Ovary (tissue), 9 donors: ENCODE data around the gene LIPI. TPM values are rescaled to one million over a fixed set of nuclear protein-coding genes. Genes with fewer than 3 reads are reported as not detected.
"Not testable (repeated sequence)": the region's sequence is repeated elsewhere in the genome, so short reads cannot be mapped to it uniquely, and the experiment has no call there.

Source experiments
- DNase-seq, 5 donors: peaks; one replicate each; pipeline ENCODE4 v3.0.0-alpha.2; 2019 to 2020
- H3K27ac ChIP-seq, 2 donors: fragments of 200-600 bp; one replicate each; pipeline versions ENCODE4 v1.5.1 to v1.8.0; 2019 to 2022
- H3K27me3 ChIP-seq: fragments of 200-600 bp; one replicate; pipeline ENCODE4 v1.8.0; 2022
- H3K36me3 ChIP-seq: fragments of 200-600 bp; sonication (generic); one replicate; pipeline ENCODE4 v1.5.1; 2019
- H3K4me1 ChIP-seq: one replicate; pipeline ENCODE4 v1.8.1; 2013; ENCODE audit warnings: mild to moderate bottlenecking, moderate library complexity; ENCODE audit not compliant: insufficient read depth
- H3K4me3 ChIP-seq: fragments of 200-600 bp; sonication (generic); one replicate; pipeline ENCODE4 v1.5.1; 2017
- H3K9me3 ChIP-seq, 2 donors: fragments of 200-600 bp in 1 of 2; sonication (generic) in 1 of 2; one replicate each; pipeline versions ENCODE4 v1.5.1 to v1.8.1; 2013 to 2019; ENCODE audit warnings: mild to moderate bottlenecking in 1 of 2, moderate library complexity in 1 of 2
- CTCF ChIP-seq, 3 donors: fragments of 450-650 bp in 2 of 3; fragments of 200-600 bp in 1 of 3; IDR thresholded peaks; one replicate each; pipeline versions ENCODE4 v1.5.1 to v1.8.0; 2016 to 2022; ENCODE audit warnings: antibody characterized with exemption in 3 of 3, mild to moderate bottlenecking in 1 of 3
- EP300 ChIP-seq: sonication (generic); formaldehyde crosslinking; IDR thresholded peaks from one replicate; pipeline ENCODE4 v1.6.1; 2017; ENCODE audit warnings: antibody characterized with exemption
- POLR2A ChIP-seq: fragments of 450-650 bp; IDR thresholded peaks from one replicate; pipeline ENCODE4 v1.6.1; 2017; ENCODE audit warnings: antibody characterized with exemption, mild to moderate bottlenecking, moderate library complexity
- WGBS, 3 donors: extraction: QIAGEN DNeasy Blood & Tissue Kit in 1 of 3; methylation state at CpG; one replicate each; pipeline versions ENCODE4 v1.1.5 to v1.1.7; 2013 to 2017; 5-methylcytosine and 5-hydroxymethylcytosine counted together
- intact Hi-C, 4 donors: fragments of 100-400 bp; cut with DNase I; formaldehyde crosslinking; loops; one replicate each; pipeline versions ENCODE4 v1.11.0 to v1.15.1; 2022 to 2023
- polyA plus RNA-seq, 2 donors: library from polyadenylated mRNA; stranded (reverse); fragments of 200-250 nt in 1 of 2; fragments of 350-450 nt in 1 of 2; fragmentation: Illumina TruSeq in 1 of 2; extraction: RNeasy Lipid Tissue Mini Kit (QIAGEN cat#74804) in 1 of 2; gene quantifications; one replicate each; pipeline ENCODE4 v1.2.3, GENCODE V29; 2013 to 2014
- total RNA-seq, 7 donors: library from RNA; depleted of rRNA in 2 of 7; stranded (reverse); fragments of >200 nt in 2 of 7; fragmentation: NEBNext Ultra II Directional in 3 of 7; extraction: Animal tissue kit (Norgen Biotek cat#: 25700) in 3 of 7; gene quantifications; one replicate each; pipeline versions ENCODE4 v1.1.0 to v1.2.4, GENCODE V29; 2016 to 2023
- donor health status: DM: no; HTN: no; CAD: no; lungs with moderate emphysema.
- donor health status: DM: no; HTN: no; CAD: no.
- donor health status: Bipolar disorder and iron deficiency.
- donor health status: DM: yes; HTN: yes; CAD: no.
- donor health status: DM: no; HTN: no; CAD: no.
- donor health status: DM: yes; HTN: yes; CAD: no.

LIPI gene
- total and polyA plus RNA-seq, 9 donors, result 0.18 to 0.48 TPM; not detected in 7

GRCh38 chr21:14071902-14072734 is 138.6 kb downstream of the LIPI start:
- Histone ChIP-seq H3K27me3 (no peaks in the 10 kb centered on the region), H3K4me3 (no peak overlapping the region), H3K9me3 (no peaks in the 10 kb centered on the region), H3K36me3 (no peaks in the 10 kb centered on the region), H3K27ac (no peak overlapping the region), H3K4me1 (no peaks in the 10 kb centered on the region)
- TF ChIP-seq POLR2A, result no peak
- no peak for TF ChIP-seq CTCF (IDR thresholded peaks at IDR 0.05)
- no peak for TF ChIP-seq EP300
- no peak for DNase-seq
- 96 to 98% (median 97%) methylated on average over 43 to 44 of the region's 44 CpGs for WGBS, 3 donors
- intact Hi-C loops, result no loop called here

- H3K36me3 ChIP-seq, result no peaks in the 10 kb centered on the region
- TF ChIP-seq EP300, result no peak
- TF ChIP-seq CTCF (IDR thresholded peaks at IDR 0.05), result no peak
- TF ChIP-seq POLR2A, result no peak
- intact Hi-C loops, result no loop called here
- 97 to 99% (median 98%) methylated on average over 16 of the region's 16 CpGs for WGBS, 3 donors
- H3K4me3 ChIP-seq, result no peak overlapping the region
- no peaks in the 10 kb centered on the region for H3K9me3 ChIP-seq
- no peaks in the 10 kb centered on the region for H3K27me3 ChIP-seq
- no peak overlapping the region for H3K27ac ChIP-seq
- no peak for DNase-seq
- H3K4me1 ChIP-seq, result no peaks in the 10 kb centered on the region
Measured at GRCh38 chr21:14070968-14071367, 139.8 kb downstream of the LIPI start.

- Histone ChIP-seq H3K27me3 (no peaks in the 10 kb centered on the region), H3K27ac (no peak overlapping the region), H3K4me3 (no peak overlapping the region), H3K4me1 (no peaks in the 10 kb centered on the region), H3K9me3 (no peaks in the 10 kb centered on the region), H3K36me3 (no peaks in the 10 kb centered on the region)
- intact Hi-C loops, result no loop called here
- TF ChIP-seq CTCF (IDR thresholded peaks at IDR 0.05) (no peak), EP300 (no peak), POLR2A (no peak)
- 96 to 97% (median 97%) methylated on average over 46 of the region's 46 CpGs for WGBS, 3 donors
- DNase-seq, result no peak
Measured at GRCh38 chr21:14070049-14070893, 140.5 kb downstream of the LIPI start.

GRCh38 chr21:14064296-14064645 is 146.5 kb downstream of the LIPI start:
- no peak overlapping the region for H3K4me3 ChIP-seq
- TF ChIP-seq EP300, result no peak
- no peak for TF ChIP-seq POLR2A
- no peak for TF ChIP-seq CTCF (IDR thresholded peaks at IDR 0.05)
- intact Hi-C loops, result no loop called here
- DNase-seq, result no peak
- no peaks in the 10 kb centered on the region for H3K36me3 ChIP-seq
- H3K9me3 ChIP-seq, result no peaks in the 10 kb centered on the region
- 91 to 98% (median 91%) methylated on average over 29 of the region's 29 CpGs for WGBS, 3 donors
- no peak overlapping the region for H3K27ac ChIP-seq
- no peaks in the 10 kb centered on the region for H3K4me1 ChIP-seq
- H3K27me3 ChIP-seq, result no peaks in the 10 kb centered on the region

GRCh38 chr21:14063620-14064295 is 147.0 kb downstream of the LIPI start:
- H3K4me3 ChIP-seq, DNase-seq, H3K36me3 ChIP-seq, intact Hi-C loops, H3K9me3 ChIP-seq, H3K4me1 ChIP-seq, H3K27ac ChIP-seq, H3K27me3 ChIP-seq: not testable (repeated sequence)
- 86 to 96% (median 92%) methylated on average over 56 to 57 of the region's 57 CpGs for WGBS, 3 donors

- H3K36me3 ChIP-seq, H3K27ac ChIP-seq, intact Hi-C loops, H3K27me3 ChIP-seq, H3K9me3 ChIP-seq, H3K4me3 ChIP-seq, DNase-seq, H3K4me1 ChIP-seq: not testable (repeated sequence)
- 94 to 98% (median 97%) methylated on average over 6 to 18 of the region's 19 CpGs for WGBS, 3 donors
Measured at GRCh38 chr21:14062684-14063083, 148.1 kb downstream of the LIPI start.

GRCh38 chr21:14061820-14062219 is 148.9 kb downstream of the LIPI start:
- WGBS, 3 donors, result 96 to 98% (median 97%) methylated on average over 9 to 10 of the region's 10 CpGs
- H3K27ac ChIP-seq, H3K27me3 ChIP-seq, DNase-seq, intact Hi-C loops, H3K4me1 ChIP-seq, H3K9me3 ChIP-seq, H3K4me3 ChIP-seq, H3K36me3 ChIP-seq: not testable (repeated sequence)
